DMS114 treated with DMSO at 0.1 percent for 48 hours (cell line): ENCODE measurements around the gene ZSWIM6.

Experiments used
- DNase-seq: peaks from one replicate; lab custom pipeline; 2025; ENCODE audit not compliant: unreplicated experiment; lab: John Stamatoyannopoulos, UW

The ZSWIM6 gene

DNA sequence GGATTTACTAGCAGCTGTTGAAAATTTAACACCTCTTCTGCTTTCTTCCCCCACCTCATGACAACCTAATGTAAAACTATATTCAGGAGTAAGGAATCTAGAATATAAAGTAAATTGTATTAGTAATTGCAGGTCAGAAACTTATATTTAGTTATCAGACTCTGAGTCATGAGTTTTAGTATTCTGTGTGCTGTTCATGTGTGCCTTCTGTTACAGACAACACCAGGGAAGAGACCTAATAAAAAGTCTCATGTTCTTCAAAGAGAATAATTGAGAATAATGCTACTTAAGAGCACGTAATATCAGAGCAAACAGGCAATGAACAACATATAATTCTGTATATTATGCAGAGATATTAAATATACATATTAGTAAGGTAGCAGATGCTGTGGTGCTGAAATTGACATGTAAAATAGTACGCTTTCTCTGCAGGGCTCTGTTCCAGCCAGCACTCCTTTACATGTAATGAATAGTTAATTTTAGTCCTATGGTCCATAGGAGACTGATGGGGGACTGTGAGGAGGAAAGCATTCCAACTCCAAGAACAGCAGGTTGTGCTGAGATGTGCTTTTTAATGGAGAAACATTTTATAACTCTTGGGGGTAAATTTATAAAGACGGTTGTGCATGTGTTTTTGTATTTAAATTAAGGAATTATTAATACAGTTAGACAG is 106.4 kb downstream of the ZSWIM6 start:
- no peak for DNase-seq

DNA sequence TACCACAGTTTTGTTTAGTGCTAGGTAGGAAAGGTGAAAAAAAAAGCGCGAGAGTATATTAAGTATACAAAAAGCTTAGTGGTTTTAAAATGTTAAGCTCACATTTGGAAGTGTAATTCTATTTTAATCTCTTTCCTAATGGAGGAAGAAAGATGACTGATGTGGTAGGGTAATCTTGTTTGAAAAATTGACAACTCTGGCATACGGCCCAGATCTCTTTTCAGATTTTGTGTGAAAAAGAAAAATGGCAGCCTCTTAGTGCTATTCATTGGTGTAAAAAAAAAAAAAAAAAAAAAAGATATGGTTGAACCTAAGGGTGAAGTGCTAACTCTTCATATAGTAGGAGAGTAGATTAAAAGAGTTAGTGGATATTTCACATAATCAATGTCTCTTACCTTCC is 108.0 kb downstream of the ZSWIM6 start:
- DNase-seq, result no peak

DNA sequence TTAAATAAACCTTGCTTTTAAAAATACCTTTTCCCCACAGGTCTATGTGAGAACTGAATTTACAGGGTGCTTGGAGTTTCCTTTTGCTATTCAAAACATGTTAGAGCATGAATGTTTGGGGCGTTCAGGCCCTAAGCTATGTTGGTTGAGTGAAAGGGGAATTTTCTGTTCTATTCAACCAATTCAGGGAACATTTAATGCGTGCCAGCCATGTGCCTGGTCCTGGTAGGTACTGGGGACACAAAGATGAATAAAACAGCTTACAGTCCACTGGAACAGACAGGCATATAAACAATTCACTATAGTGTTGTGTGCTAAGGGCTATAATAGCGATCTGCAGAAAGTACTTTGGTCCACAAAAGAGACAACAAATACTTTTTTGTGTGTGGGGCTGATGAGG is 108.5 kb downstream of the ZSWIM6 start:
- no peak for DNase-seq

DNA sequence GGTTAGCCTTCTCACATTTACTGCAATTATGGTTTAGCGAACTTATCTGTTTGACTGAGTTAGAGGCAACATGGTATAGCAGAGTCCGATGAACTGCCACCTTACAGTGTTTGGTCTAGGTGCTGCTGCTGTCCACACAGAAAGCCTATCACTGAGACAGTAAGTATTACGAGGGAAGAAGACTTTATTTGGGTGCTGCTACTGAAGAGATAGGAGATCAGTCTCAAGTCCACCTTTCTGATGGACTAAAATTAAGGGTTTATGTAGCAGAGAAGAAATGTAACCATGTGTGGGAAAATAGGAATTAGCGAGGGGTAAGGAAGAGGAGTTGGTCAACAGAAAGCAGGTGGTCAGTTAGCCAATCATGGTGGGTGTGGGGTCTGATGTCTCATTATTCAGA is 109.7 kb downstream of the ZSWIM6 start:
- no peak for DNase-seq

DNA sequence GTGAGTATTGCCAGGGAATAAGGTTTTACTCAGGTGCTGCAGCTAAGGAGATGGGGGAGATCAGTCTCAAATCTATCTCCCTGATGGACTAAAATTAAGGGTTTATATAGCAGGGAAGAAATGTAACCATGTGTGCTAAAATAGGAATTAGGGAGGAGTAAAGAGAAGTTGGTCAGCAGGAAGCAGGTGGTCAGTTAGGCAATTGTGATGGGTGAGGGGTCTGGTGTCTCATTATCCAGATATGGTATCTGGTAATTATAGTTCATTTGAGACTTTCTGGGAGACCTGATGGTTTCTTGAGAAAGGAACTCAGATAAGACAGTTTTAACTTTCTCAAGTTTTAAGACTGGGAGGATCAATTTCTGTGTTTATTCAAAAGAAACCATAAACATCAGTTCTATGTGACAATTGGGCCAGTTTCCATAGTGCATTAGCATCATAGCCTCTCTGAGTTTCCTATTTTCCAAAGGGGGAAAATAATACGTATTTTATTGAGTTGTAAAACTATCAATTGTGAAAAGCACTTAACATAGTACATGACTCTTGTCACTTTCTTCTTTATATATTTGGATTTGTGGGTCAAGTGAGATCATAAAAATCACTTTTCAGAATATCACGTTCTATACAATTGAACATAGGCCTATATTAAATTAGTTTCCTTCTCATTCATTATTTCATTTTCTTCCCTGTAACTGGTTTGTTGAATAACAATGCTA is 115.9 kb downstream of the ZSWIM6 start:
- DNase-seq, result no peak

DNA sequence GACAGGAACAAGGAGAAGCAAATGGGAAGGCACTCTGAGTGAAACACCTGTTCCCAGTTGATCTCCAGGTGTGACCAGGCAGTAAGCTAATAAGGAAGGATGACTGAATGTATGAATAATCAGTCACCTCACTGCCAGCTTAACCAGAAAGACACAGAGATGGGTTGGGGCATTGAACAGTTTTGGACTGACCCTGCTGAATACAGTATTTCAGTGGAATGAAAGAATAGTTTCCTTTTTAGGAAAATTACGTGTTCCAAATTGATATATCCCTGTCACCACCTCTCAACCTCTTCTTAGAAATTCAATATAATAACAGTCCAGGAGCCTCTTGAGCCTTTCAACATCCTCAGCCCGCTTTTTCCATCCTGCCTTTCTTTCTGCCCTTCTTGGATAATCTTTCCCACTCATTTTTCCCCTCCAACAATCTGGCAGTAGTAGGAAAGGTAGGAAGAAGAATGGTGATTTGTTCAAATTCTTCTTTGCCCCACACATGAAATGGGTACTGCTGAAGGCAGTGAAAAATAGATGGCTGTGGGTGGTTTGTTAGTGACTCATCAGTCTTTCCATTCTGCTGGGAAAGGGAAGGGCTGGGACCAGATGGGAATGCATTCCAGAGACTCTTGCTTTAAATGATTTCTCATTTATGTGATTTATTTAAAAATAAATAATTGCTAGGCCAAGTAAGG is 117.9 kb downstream of the ZSWIM6 start:
- DNase-seq, result no peak

DNA sequence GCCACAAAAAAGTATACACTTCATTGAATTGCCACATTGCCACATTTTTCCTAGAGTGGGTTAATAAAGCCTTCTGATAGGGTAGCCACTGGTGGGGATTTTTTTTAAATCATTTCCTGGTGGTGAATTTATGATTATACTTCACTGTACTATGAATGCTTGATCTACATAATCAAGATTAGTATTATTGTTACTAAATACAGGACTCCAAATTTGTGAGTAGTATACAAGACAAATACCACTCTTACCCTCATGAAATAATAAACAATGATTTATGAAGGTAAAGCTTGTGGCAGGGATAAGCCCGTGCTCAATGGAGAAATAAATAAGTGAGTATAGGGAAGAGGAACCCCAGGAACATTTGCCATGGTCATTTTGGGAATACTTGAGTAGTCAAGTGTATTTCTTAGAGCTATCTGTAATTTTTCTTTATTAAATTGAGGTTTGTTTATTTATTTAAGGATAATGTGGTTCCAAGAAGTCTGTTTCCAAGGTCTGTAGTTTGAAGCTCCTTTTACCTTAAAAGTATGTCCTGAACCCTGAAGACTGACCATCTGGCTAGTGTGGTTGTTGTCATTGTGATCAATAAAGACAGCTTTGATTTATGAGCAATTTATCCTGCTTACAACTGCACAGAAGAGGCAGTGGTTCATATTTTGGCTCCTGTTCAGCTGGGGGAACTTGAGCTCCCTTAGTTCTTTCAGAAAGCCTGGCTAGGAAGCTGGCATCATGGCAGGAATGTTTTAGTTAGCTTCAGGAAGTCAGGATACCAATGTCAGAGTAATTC is 118.6 kb downstream of the ZSWIM6 start:
- no peak for DNase-seq

DNA sequence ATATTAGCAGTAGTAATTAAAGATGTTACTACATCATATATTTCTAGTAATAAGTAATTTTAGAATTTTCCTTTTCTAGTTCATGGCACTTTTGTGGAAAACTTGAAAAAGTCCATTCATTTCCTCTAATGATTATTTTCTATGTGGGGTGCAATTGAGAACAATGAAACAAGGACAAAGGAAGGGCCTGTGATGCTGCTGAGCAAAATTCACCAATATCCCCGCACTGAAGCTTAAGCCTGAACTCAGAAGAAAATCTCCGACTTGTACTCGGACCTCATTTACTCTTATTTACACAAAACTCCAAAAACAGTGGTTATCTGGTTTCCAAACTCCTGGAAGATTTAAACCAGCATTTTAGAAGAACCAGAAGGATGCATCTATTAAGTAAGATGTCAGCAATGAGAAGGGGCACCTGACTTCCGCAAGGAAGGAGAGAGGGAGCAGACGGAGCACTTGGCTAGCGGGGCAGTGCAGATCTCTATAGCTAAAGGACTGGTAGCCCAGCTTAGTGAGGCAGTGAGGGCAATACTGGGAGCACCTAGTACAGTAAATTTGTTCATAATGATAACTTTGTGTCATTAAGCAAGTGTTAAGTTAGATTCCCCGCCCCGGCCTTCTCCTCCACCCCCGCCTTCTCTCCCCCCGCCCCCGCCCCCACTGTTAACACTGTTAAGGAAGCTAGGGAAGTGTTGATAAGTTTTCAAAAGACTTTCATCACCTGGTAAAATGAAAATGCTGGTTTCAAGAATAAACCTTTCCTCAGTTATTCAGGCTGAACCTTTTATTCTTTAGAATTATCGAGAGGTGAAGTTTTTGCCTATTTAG is 123.3 kb downstream of the ZSWIM6 start:
- no peak for DNase-seq

DNA sequence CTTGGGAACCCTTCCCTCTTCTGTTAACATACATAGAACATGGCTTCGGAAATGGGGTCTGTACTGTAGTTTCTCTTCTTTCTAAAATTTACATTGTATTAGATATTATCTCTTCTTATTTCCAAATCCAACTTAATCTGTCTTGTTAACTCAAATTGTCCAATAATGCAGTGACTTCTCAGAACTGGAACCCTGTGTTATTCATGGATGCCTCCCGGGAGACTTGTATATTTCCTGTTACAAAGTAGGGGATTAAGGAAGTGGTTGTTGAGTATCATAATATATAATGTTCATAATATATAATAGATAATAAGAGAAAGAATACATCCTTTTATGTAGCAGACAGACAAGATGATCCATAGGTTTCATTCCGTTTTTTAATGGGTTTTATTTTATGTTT is 128.4 kb downstream of the ZSWIM6 start:
- DNase-seq, result no peak

DNA sequence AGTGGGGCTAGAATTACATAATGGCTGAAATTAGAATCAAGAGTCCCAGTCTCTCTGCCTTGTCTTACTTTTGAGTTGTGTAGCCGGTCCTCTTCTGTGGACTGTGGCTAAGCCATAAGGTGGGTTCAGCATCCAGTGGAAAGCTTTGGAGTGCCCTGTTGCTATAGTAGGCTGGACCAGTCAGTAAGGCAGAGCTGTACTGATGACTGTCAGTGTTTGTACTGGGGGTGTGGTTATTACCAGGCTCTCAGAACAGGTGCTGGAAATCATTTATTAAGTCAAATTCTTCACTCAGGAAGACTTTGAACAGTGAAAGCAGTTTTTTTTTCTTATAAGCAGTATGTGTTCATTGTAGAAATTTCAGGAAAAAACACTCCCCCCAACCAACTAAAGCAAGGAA is 129.4 kb downstream of the ZSWIM6 start:
- no peak for DNase-seq

DNA sequence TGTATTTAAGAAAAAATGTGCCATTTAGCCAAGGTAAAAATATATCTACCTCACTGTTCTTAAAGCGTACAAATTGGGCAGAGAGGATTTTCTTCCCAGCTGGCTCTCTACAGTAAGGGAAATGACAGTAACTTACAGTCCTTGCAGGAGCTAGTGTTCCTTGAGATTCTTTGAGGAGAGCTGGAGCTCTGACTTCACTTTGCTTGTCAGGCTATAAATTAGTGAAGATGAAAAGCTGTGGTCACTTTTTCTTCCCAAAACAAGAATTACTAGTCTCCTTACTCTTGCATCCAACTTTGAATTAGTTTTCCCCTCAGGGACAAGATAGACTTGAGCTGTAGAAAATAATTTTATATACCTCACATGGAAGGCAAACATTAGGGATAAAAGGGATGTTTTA is 129.9 kb downstream of the ZSWIM6 start:
- DNase-seq, result no peak

DNA sequence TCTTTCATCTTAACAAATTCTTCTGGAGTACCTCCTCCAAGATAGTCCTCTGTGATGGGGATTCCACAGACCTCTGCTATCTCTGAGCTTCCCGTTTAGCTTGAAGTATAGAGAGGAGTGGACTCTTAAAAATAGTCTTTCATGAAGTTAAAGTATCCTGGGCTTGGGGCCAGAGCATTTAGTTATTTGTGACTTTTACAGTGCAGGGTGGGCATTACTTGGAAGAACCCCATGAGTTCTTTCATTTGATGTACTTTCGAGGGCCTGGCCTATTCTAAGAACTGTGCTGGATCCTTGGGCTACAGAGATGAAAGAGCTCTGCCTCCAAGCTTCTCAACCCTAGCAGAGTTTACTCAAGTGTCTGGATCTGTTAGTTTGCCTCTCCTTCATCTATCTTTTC is 131.5 kb downstream of the ZSWIM6 start:
- no peak for DNase-seq

DNA sequence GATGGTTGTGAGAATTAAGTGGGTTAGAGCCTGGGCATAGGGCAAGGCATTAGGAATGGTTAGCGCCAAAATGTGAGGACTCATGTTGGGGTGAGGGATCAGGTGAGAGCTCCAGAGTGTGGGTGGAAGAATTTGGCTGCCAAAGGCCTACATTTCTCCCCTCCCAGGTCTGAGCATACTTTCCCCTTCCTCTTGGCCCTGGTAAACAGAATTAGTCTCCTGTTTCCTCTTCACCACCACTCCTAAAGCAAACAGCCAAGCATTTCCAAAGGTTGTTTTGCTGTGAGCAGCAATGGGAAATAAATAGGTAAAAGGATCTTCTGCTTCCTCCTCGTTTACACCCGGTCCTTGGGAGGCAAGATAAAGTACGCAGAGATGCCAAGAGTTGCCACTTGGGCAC is 132.5 kb downstream of the ZSWIM6 start:
- no peak for DNase-seq

DNA sequence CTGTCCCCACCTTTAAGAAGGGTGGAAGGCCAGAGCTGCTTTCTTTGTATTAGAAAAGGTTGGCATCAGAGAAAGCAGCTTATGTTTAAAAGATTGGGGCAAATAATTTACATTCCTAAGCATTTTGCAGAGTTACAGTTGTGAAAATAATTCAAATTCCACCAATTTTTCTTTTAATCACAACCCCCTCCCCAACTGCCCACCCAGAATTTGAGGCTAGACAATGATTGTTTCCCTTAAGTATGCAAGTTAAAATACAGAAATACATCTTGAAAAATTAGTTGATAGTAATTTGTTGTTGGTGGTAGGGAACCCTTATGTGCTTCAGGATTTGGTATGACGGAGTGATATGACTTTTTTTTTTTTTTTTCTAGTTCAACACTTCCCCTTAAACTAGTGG is 133.0 kb downstream of the ZSWIM6 start:
- DNase-seq, result no peak

DNA sequence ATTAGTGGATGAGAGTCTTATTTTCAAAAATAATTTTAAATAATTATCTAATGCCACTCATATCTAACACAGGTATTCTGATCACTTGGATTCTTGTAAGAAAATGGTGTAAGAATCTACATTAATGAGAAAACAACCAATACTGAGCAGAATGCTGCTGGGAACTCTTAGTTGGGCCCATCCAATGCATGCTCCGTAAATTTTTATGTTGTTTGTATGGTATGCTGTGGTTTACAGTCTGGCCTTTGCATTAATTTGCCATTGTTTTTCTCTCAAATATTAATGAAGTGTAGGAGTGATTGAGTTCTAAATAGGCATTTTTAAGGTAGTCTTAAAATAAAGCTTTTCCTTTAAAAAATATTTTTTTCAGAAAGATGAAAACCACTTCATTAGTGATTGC is 133.4 kb downstream of the ZSWIM6 start:
- no peak for DNase-seq

DNA sequence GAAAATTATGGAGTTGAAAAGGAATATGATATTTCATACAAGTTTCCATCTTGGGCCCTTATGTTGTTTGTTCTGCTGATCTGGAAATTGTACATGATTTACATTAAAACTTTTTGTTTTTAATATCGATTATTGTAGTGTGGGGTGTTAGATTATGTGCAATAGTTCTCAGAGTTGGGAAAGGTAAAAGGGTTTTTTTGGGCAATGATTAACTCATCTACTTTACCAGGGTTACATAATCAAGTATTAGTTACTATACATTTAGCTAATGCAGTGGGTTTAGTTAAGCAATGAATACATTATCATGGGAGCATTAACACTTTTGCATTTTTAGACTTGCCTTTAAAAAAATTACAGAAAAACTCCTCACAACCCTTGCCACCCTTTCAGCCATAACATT is 134.0 kb downstream of the ZSWIM6 start:
- no peak for DNase-seq

DNA sequence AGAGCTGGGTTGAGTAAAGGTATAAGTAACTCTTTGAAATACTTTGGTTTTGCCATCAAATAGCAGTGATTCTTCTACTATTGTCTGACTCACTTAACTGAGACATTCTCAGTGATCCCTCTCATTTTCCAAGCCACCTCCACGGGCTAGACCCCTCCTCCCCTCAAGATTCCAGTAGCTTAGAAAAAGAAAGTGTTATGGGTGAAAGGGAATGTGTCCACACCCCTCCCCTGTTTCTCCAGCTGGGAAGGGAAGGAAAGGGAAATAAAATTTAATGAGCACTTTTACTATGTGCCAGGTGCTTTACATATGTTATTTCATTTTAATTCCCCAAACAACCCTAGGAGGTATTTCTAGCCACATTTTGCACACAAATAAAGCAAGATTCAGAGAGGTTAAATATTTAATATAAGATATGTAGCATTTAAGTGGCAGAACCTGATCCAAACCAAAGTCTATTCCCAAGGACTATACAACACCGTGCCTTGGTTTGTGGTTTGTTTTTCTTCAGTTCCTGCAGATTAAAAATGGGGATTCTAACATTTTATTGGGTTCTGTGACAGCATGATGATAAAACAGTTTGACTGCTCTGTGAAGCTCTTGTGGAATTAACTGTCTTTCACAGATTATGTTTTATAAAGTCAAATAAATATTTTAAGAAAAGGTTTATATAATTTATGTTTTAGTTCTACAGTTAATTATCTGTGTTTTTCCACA is 135.9 kb downstream of the ZSWIM6 start:
- no peak for DNase-seq

DNA sequence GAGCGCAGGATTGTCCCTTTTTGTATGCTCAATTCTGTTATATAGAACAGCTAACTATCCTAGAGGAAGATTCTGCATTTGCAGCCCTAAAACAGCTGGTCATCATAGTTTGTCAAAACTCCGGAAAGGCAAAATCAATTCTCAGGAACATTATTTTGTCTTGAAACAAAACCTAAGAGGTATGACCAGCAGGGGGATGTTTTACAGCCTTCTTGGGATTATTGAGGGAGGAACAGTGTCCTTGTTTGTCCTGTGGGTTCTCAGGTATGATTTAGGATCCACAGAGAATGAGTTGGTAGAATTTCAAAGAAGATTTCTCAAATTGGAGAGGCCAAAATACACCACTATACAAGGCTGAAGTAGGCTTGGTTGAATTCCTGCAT is 136.4 kb downstream of the ZSWIM6 start:
- no peak for DNase-seq

DNA sequence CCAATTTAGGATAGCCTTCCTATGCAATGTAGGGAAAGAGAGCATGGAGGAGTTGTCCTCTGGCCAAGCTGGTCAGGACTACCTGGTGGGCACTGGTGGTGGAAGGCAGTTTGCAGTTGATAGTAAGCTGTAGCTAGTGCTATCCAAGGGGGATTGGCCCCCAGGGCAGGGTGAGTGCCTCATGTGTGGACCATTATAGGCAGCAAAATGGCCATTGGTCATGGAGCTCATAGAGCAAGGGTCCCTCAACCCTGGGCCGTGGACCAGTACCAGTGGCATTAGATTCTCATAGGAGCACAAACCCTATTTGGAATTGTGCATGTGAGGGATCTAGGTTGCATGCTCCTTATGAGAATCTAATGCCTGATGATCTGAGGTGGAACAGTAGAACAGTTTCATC is 139.3 kb downstream of the ZSWIM6 start:
- DNase-seq, result no peak
